H1 (cell line): ENCODE results near the gene GSTA2. TPM values are rescaled to one million over a fixed set of nuclear protein-coding genes. Genes with fewer than 3 reads are reported as not detected.

Experiments used
- CTCF ChIA-PET: fragments of 300-600 bp; sonication (Branson Sonifier 250); formaldehyde crosslinking; loops from one replicate; lab custom pipeline; 2021; ENCODE audit not compliant: partially characterized antibody; lab: Charles Lee
- POLR2A ChIA-PET: fragments of 300-600 bp; sonication (Branson Sonifier 250); formaldehyde crosslinking; loops from one replicate; lab custom pipeline; 2021; ENCODE audit warnings: inconsistent platforms; ENCODE audit not compliant: partially characterized antibody; lab: Charles Lee
- DNase-seq, 2 experiments: peaks; one replicate each; pipeline versions ENCODE4 v3.0.0 to v3.0.0-alpha.2; 2010 to 2022; ENCODE audit warnings: low spot score in 2 of 2, low read depth in 1 of 2, mixed read lengths in 1 of 2
- FAIRE-seq: peaks from 2 replicates; lab custom pipeline; 2011; peaks lifted over from hg19 to GRCh38; lab: Jason Lieb, UNC
- H2AFZ ChIP-seq: 2 replicates; pipeline ENCODE4 v1.8.1; 2012; ENCODE audit warnings: low read length, inconsistent platforms
- H2AK5ac ChIP-seq: 2 replicates; pipeline ENCODE4 v1.6.1; 2013; ENCODE audit warnings: low read depth, low read length
- H2BK120ac ChIP-seq: replicated peaks from 2 replicates; pipeline ENCODE3; 2013; ENCODE audit warnings: low read depth, low read length, inconsistent platforms
- H2BK12ac ChIP-seq: 2 replicates; pipeline ENCODE4 v1.6.1; 2013; ENCODE audit warnings: low read depth, low read length
- H2BK15ac ChIP-seq: 2 replicates; pipeline ENCODE4 v1.6.1; 2013; ENCODE audit warnings: low read length
- H2BK20ac ChIP-seq: 2 replicates; pipeline ENCODE4 v1.6.1; 2013; ENCODE audit warnings: low read length
- H2BK5ac ChIP-seq: 2 replicates; pipeline ENCODE4 v1.6.1; 2013; ENCODE audit warnings: low read depth, low read length
- H3K14ac ChIP-seq: 2 replicates; pipeline ENCODE4 v1.6.1; 2013; ENCODE audit warnings: inconsistent platforms; ENCODE audit not compliant: insufficient read length
- H3K18ac ChIP-seq: 2 replicates; pipeline ENCODE4 v1.6.1; 2013; ENCODE audit warnings: low read length; ENCODE audit errors: extremely low read depth
- H3K23ac ChIP-seq: 2 replicates; pipeline ENCODE4 v1.6.1; 2013; ENCODE audit warnings: inconsistent platforms; ENCODE audit not compliant: insufficient read length
- H3K23me2 ChIP-seq: 2 replicates; pipeline ENCODE4 v1.6.1; 2013; ENCODE audit warnings: low read depth, low read length
- H3K27ac ChIP-seq: 2 replicates; pipeline ENCODE4 v1.6.1; 2011; ENCODE audit warnings: low read depth, low read length, inconsistent platforms
- H3K27me3 ChIP-seq, 4 experiments: replicated peaks in 1 of 4; 1 replicate in 1 of 4; 2 replicates in 3 of 4; pipeline versions ENCODE4 v1.6.1 to v1.8.1; 2011 to 2013; ENCODE audit warnings: low read length in 3 of 4, mild to moderate bottlenecking in 3 of 4, inconsistent platforms in 2 of 4, mixed read lengths in 2 of 4, moderate library complexity in 1 of 4; ENCODE audit not compliant: control insufficient read depth in 3 of 4, insufficient read depth in 3 of 4; ENCODE audit errors: extremely low read depth in 1 of 4
- H3K36me3 ChIP-seq, 4 experiments: 2 replicates each; pipeline versions ENCODE4 v1.6.1 to v1.8.1; 2011 to 2013; ENCODE audit warnings: mild to moderate bottlenecking in 4 of 4, low read length in 3 of 4, moderate library complexity in 2 of 4, control low read depth in 1 of 4, inconsistent platforms in 1 of 4; ENCODE audit not compliant: insufficient read depth in 4 of 4, control insufficient read depth in 2 of 4
- H3K4ac ChIP-seq: replicated peaks from 2 replicates; pipeline ENCODE3; 2013; ENCODE audit warnings: low read length, low read depth, mixed read lengths, inconsistent platforms; ENCODE audit not compliant: insufficient read length
- H3K4me1 ChIP-seq, 4 experiments: replicated peaks in 1 of 4; 1 replicate in 1 of 4; 2 replicates in 3 of 4; pipeline versions ENCODE4 v1.6.1 to v1.8.1; 2011 to 2013; ENCODE audit warnings: low read length in 3 of 4, inconsistent platforms in 2 of 4, mixed read lengths in 1 of 4; ENCODE audit not compliant: insufficient read depth in 4 of 4, control insufficient read depth in 3 of 4
- H3K4me2 ChIP-seq, 2 experiments: 2 replicates each; pipeline versions ENCODE4 v1.6.1 to v1.8.1; 2011 to 2013; ENCODE audit warnings: low read depth in 2 of 2, low read length in 2 of 2, control low read depth in 1 of 2, inconsistent platforms in 1 of 2, mild to moderate bottlenecking in 1 of 2; ENCODE audit not compliant: insufficient read depth in 1 of 2
- H3K4me3 ChIP-seq, 4 experiments: fragments of 200-600, 300-600 bp in 1 of 4; sonication (generic), shearing (Covaris generic), sonication (Bioruptor Twin) in 1 of 4; 2 replicates each; pipeline versions ENCODE4 v1.5.1 to v1.8.1; 2011 to 2016; ENCODE audit warnings: low read length in 4 of 4, low read depth in 3 of 4, control low read depth in 2 of 4, inconsistent platforms in 2 of 4, mild to moderate bottlenecking in 2 of 4, mixed read lengths in 1 of 4, moderate library complexity in 1 of 4; ENCODE audit not compliant: insufficient read depth in 2 of 4; ENCODE audit errors: extremely low read depth in 1 of 4
- H3K56ac ChIP-seq: replicated peaks from 2 replicates; pipeline ENCODE3; 2013; ENCODE audit warnings: low read depth, mild to moderate bottlenecking, mixed read lengths, low read length, inconsistent platforms; ENCODE audit not compliant: insufficient read length
- H3K79me1 ChIP-seq: 2 replicates; pipeline ENCODE4 v1.6.1; 2013; ENCODE audit warnings: low read depth, low read length, control low read depth
- H3K79me2 ChIP-seq, 2 experiments: 2 replicates each; pipeline versions ENCODE4 v1.6.1 to v1.8.1; 2012 to 2013; ENCODE audit warnings: low read length in 2 of 2, mild to moderate bottlenecking in 2 of 2, inconsistent platforms in 1 of 2; ENCODE audit not compliant: insufficient read depth in 2 of 2, control insufficient read depth in 1 of 2
- H3K9ac ChIP-seq, 4 experiments: replicated peaks in 1 of 4; 1 replicate in 1 of 4; 2 replicates in 3 of 4; pipeline versions ENCODE4 v1.6.1 to v1.8.1; 2011 to 2013; ENCODE audit warnings: low read depth in 3 of 4, low read length in 3 of 4, control low read depth in 2 of 4, mild to moderate bottlenecking in 2 of 4, moderate library complexity in 2 of 4, inconsistent platforms in 1 of 4; ENCODE audit errors: extremely low read depth in 1 of 4
- H3K9me3 ChIP-seq, 2 experiments: 2 replicates each; pipeline versions ENCODE4 v1.6.1 to v1.8.1; 2012 to 2013; ENCODE audit warnings: mild to moderate bottlenecking in 2 of 2, moderate library complexity in 2 of 2, control low read depth in 1 of 2, inconsistent platforms in 1 of 2, low read depth in 1 of 2, low read length in 1 of 2, mixed read lengths in 1 of 2; ENCODE audit not compliant: insufficient read depth in 2 of 2
- H4K20me1 ChIP-seq, 2 experiments: replicated peaks in 1 of 2; 2 replicates each; pipeline versions ENCODE3 to v1.8.1; 2011 to 2013; ENCODE audit warnings: inconsistent platforms in 2 of 2, low read length in 2 of 2, mild to moderate bottlenecking in 1 of 2; ENCODE audit not compliant: insufficient read depth in 2 of 2, control insufficient read depth in 1 of 2
- H4K5ac ChIP-seq: 2 replicates; pipeline ENCODE4 v1.6.1; 2013; ENCODE audit warnings: low read length, low read depth, mixed read lengths, inconsistent platforms; ENCODE audit not compliant: insufficient read length
- H4K8ac ChIP-seq: 2 replicates; pipeline ENCODE4 v1.8.0; 2013; ENCODE audit warnings: mild to moderate bottlenecking, moderate library complexity, low read length, inconsistent platforms; ENCODE audit not compliant: insufficient read depth; ENCODE audit errors: extremely low read depth
- H4K91ac ChIP-seq: replicated peaks from 2 replicates; pipeline ENCODE3; 2013; ENCODE audit warnings: low read length, mixed read lengths, inconsistent platforms; ENCODE audit not compliant: insufficient read length
- BCL11A ChIP-seq, 2 experiments: IDR thresholded peaks; one replicate each; pipeline ENCODE4 v1.6.1; 2011; ENCODE audit warnings: low read depth in 2 of 2, low read length in 2 of 2, mild to moderate bottlenecking in 2 of 2
- EP300 ChIP-seq, 2 experiments: IDR thresholded peaks; 1 replicate in 1 of 2; 2 replicates in 1 of 2; pipeline ENCODE4 v1.6.1; 2011 to 2012; ENCODE audit warnings: low read depth in 2 of 2, low read length in 2 of 2, mild to moderate bottlenecking in 2 of 2, borderline replicate concordance in 1 of 2, inconsistent platforms in 1 of 2, moderate library complexity in 1 of 2
- FOSL1 ChIP-seq: IDR thresholded peaks from 2 replicates; pipeline ENCODE4 v1.6.1; 2011; ENCODE audit warnings: mild to moderate bottlenecking, low read depth, low read length, moderate library complexity; ENCODE audit not compliant: insufficient read depth
- HDAC2 ChIP-seq, 2 experiments: fragments of 300-600 bp in 1 of 2; sonication (generic) in 1 of 2; IDR thresholded peaks; 2 replicates each; pipeline ENCODE4 v1.6.1; 2011 to 2012; ENCODE audit warnings: low read depth in 2 of 2, low read length in 2 of 2, mild to moderate bottlenecking in 2 of 2, moderate library complexity in 2 of 2, borderline replicate concordance in 1 of 2, inconsistent platforms in 1 of 2
- KDM1A ChIP-seq: fragments of 200-600, 300-600 bp; sonication (generic); IDR thresholded peaks from 2 replicates; pipeline ENCODE4 v1.7.1; 2016; ENCODE audit warnings: mild to moderate bottlenecking, low read length, borderline replicate concordance
- NANOG ChIP-seq: IDR thresholded peaks from 2 replicates; pipeline ENCODE4 v1.6.1; 2011; ENCODE audit warnings: low read length, low read depth, mild to moderate bottlenecking, inconsistent platforms; ENCODE audit not compliant: insufficient read depth, poor library complexity, severe bottlenecking
- POLR2A ChIP-seq, 2 experiments: IDR thresholded peaks; 1 replicate in 1 of 2; 2 replicates in 1 of 2; pipeline ENCODE4 v1.6.1; 2011; ENCODE audit warnings: low read depth in 2 of 2, low read length in 2 of 2, mild to moderate bottlenecking in 2 of 2; ENCODE audit errors: control extremely low read depth in 1 of 2
- RBBP5 ChIP-seq: IDR thresholded peaks from 2 replicates; pipeline ENCODE4 v1.7.1; 2012; ENCODE audit warnings: low read depth, mild to moderate bottlenecking, inconsistent platforms, low read length, moderate library complexity, borderline replicate concordance
- RNF2 ChIP-seq: fragments of 200-900, 300-1000 bp; sonication (generic); IDR thresholded peaks from 2 replicates; pipeline ENCODE4 v1.7.1; 2016; ENCODE audit warnings: borderline replicate concordance, low read depth, mild to moderate bottlenecking, antibody characterized with exemption, low read length; ENCODE audit not compliant: poor library complexity, severe bottlenecking; ENCODE audit errors: missing control alignments
- RXRA ChIP-seq: IDR thresholded peaks from 2 replicates; pipeline ENCODE4 v1.6.1; 2011; ENCODE audit warnings: low read depth, mild to moderate bottlenecking, low read length, moderate library complexity; ENCODE audit not compliant: insufficient read depth
- SIRT6 ChIP-seq: IDR thresholded peaks from one replicate; pipeline ENCODE4 v1.7.1; 2012; ENCODE audit warnings: low read length, inconsistent platforms
- SP2 ChIP-seq: IDR thresholded peaks from 2 replicates; pipeline ENCODE4 v1.6.1; 2012; ENCODE audit warnings: mild to moderate bottlenecking, low read length, inconsistent platforms
- SRF ChIP-seq: IDR thresholded peaks from 2 replicates; pipeline ENCODE4 v1.6.1; 2011; ENCODE audit warnings: mild to moderate bottlenecking, low read depth, low read length, moderate library complexity
- TAF1 ChIP-seq: IDR thresholded peaks from 2 replicates; pipeline ENCODE4 v1.6.1; 2011; ENCODE audit warnings: mild to moderate bottlenecking, low read depth, low read length
- WGBS, 2 experiments: shearing (Covaris generic) in 1 of 2; methylation state at CpG; one replicate each; pipeline versions ENCODE4 v1.1.6 to v1.1.7; 2013 to 2015; ENCODE audit warnings: low lambda C conversion rate in 2 of 2, mixed read lengths in 2 of 2, inconsistent platforms in 1 of 2, low coverage in 1 of 2, missing lambda C conversion rate in 1 of 2; ENCODE audit not compliant: insufficient replicate concordance in 2 of 2, insufficient coverage in 1 of 2, insufficient read length in 1 of 2; ENCODE audit errors: extremely low coverage in 1 of 2, missing lambda C conversion rate in 1 of 2; 5-methylcytosine and 5-hydroxymethylcytosine counted together
- polyA plus RNA-seq, 7 experiments: library from polyadenylated mRNA; depleted of rRNA in 3 of 7; stranded (reverse) in 5 of 7; unstranded in 2 of 7; fragments of >200 nt in 5 of 7; fragments of 200-250 nt in 2 of 7; gene quantifications; 1 replicate in 5 of 7; 2 replicates in 1 of 7; 4 replicates in 1 of 7; pipeline versions ENCODE4 v1.2.1 to v1.2.3, GENCODE V29; 2011 to 2013; ENCODE audit warnings: missing spikeins in 2 of 7, mixed read lengths in 2 of 7
- total RNA-seq: library from RNA; stranded (reverse); fragmentation: NEBNext Ultra II Directional; extraction: Animal tissue kit (Norgen Biotek cat#: 25700); gene quantifications from 2 replicates; pipeline ENCODE4 v1.2.1, GENCODE V29; 2021

The GSTA2 gene
- total and polyA plus RNA-seq, 2 of the 8 experiments (the other 6 are each of a cell fraction or from before 2014, with no cell fraction given) = 0.05 TPM; not detected in 1

DNA sequence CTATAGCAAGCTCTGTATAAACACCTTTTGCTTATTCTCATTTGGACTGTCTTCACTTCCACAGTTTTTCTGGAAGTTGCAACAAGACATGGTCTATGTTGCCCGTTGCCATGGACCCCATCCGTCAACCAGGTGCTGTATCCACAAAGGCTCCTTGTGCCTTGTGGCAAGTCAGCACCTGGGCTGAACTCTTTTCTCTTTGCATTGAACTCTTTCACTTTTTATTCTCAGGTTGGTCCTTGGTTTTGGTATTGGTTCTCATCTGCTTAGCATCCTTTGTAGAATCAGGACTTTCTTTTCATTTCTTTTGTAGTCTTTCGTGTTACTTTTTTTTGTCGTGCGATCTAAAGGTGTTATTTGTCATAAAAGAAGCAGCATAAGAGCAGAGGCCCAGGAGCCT, 45.4 kb upstream of the GSTA2 start:
- Histone ChIP-seq H2BK20ac (no peak overlapping the region), H2AFZ (no peak overlapping the region), H3K4ac (no peak overlapping the region), H2BK12ac (no peak overlapping the region), H2BK15ac (no peak overlapping the region), H2BK5ac (no peak overlapping the region), H2AK5ac (no peak overlapping the region), H4K8ac (no peak overlapping the region), H3K36me3 (no peaks in the 10 kb centered on the region), H3K27ac (no peak overlapping the region), H3K27me3 (no peaks in the 10 kb centered on the region), H3K23me2 (no peaks in the 10 kb centered on the region), H3K4me1 (no peaks in the 10 kb centered on the region), H3K14ac (no peak overlapping the region), H4K5ac (no peak overlapping the region), H3K56ac (no peak overlapping the region), H3K9ac (no peak overlapping the region), H4K91ac (no peak overlapping the region), H3K79me1 (no peaks in the 10 kb centered on the region), H3K18ac (no peak overlapping the region), H3K79me2 (no peaks in the 10 kb centered on the region), H2BK120ac (no peak overlapping the region), H3K9me3 (no peaks in the 10 kb centered on the region), H3K23ac (no peak overlapping the region), H3K4me2 (no peak overlapping the region), H4K20me1 (no peaks in the 10 kb centered on the region), H3K4me3 (no peak overlapping the region)
- DNase-seq (no peak), FAIRE-seq (no peak)
- 94% methylated on average over 5 of the region's 5 CpGs; no CpG with 5 or more reads in 1 of the 2 experiments for WGBS, 2 experiments
- ChIA-PET POLR2A (no interaction called here), CTCF (interaction anchor here (1.0 kb wide), 1 partner anchor 145 kb away, joined by 4 read pairs; no protein-coding TSS in a partner anchor)
- TF ChIP-seq HDAC2 (IDR thresholded peaks at IDR 0.05; ENCODE audit: borderline replicate concordance in 1 of 2, low read depth in 2 of 2, low read length in 2 of 2) (no peak), RBBP5 (no peak), RXRA (no peak), TAF1 (no peak), SIRT6 (no peak), POLR2A (IDR thresholded peaks at IDR 0.05; ENCODE audit: control extremely low read depth in 1 of 2, low read depth in 2 of 2, low read length in 2 of 2) (no peak), FOSL1 (no peak), KDM1A (no peak), SP2 (no peak), RNF2 (no peak), SRF (no peak), BCL11A (IDR thresholded peaks at IDR 0.05; ENCODE audit: low read depth in 2 of 2, low read length in 2 of 2) (no peak), EP300 (IDR thresholded peaks at IDR 0.05; ENCODE audit: borderline replicate concordance in 1 of 2, low read depth in 2 of 2, low read length in 2 of 2) (no peak), NANOG (no peak)
